ENCODE data around the gene BBS2. TPM values are rescaled to one million over a fixed set of nuclear protein-coding genes. Genes with fewer than 3 reads are reported as not detected.
A peak's percentile ranks its signal among the peaks of the same experiment; 100 is the strongest.

The BBS2 gene
- total and polyA plus RNA-seq, 2 of the 13 experiments (the other 11 are each of a cell fraction or from before 2014, with no cell fraction given) = 59.7 to 68.3 TPM

DNA sequence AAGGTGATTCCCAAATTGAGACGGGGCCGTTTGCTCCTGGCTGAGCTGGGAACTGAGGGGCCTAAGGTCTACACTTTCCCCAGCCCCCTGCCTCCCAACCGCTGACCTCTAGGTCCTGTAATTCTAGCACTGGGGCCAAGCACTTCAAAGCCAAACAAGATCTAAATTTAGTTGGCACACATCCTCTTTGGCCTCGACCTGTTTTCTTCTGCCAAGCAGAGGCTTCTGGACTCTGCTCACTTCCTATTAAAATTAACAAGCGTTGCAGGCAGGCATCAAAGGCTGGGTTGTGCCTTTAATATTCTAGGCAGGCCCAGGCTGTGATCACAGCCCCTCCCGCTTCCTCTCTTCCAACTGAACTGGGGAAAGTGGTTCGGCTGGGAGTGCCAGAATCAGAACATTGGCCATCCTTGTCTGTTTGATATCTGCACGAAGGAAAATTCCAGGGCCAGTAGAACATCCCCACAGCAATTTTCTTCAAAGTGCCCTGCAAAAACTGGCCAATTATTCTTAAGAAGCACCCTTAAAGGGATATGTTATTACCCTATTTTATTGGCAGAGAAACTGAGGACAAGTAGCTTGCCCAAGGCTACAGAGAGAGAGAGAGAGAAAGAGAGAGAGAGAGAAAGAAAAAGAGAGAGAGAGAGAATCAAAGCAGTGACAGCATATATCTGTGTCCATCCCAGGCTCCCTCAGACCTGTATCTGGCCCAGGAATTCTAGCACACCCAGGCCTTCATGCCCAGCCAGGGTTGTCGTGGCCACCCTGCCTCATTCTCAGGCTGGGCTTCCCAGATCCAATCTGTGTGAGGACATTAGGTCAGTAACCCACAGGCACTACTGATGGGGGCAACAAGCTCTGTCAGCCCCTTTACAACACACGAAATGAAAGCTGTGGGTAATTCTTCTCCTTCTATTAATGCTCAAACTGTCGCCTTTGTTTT is 32.2 kb upstream of the BBS2 start (continued):
- TF ChIP-seq ZZZ3 (CRISPR knock-in tag; IDR thresholded peaks at IDR 0.05; ENCODE audit: borderline replicate concordance) (no peak; the same call in 1 of the 2 replicates), ZBTB7A (CRISPR knock-in tag; IDR thresholded peaks at IDR 0.05) (peak; percentile 86), ZNF343 (CRISPR knock-in tag; IDR thresholded peaks at IDR 0.05) (peak; percentile 51; the same call in 1 of the 2 replicates), FOXJ3 (CRISPR knock-in tag; IDR thresholded peaks at IDR 0.05; ENCODE audit: borderline replicate concordance) (peak; percentile 77; the same call in 1 of the 2 replicates), TEAD2 (CRISPR knock-in tag; IDR thresholded peaks at IDR 0.05) (no peak), FOXK1 (CRISPR knock-in tag; IDR thresholded peaks at IDR 0.05; ENCODE audit: borderline replicate concordance, low read depth) (peak; percentile 29; the same call in 1 of the 2 replicates), TGIF2 (CRISPR knock-in tag; IDR thresholded peaks at IDR 0.05) (no peak), ZNF34 (CRISPR knock-in tag; IDR thresholded peaks at IDR 0.05; ENCODE audit: borderline replicate concordance) (no peak), ZBTB8A (CRISPR knock-in tag; IDR thresholded peaks at IDR 0.05; ENCODE audit: borderline replicate concordance, low read depth) (no peak), PHF8 (CRISPR knock-in tag; IDR thresholded peaks at IDR 0.05) (no peak)
- TF ChIP-seq, protein P1, sequence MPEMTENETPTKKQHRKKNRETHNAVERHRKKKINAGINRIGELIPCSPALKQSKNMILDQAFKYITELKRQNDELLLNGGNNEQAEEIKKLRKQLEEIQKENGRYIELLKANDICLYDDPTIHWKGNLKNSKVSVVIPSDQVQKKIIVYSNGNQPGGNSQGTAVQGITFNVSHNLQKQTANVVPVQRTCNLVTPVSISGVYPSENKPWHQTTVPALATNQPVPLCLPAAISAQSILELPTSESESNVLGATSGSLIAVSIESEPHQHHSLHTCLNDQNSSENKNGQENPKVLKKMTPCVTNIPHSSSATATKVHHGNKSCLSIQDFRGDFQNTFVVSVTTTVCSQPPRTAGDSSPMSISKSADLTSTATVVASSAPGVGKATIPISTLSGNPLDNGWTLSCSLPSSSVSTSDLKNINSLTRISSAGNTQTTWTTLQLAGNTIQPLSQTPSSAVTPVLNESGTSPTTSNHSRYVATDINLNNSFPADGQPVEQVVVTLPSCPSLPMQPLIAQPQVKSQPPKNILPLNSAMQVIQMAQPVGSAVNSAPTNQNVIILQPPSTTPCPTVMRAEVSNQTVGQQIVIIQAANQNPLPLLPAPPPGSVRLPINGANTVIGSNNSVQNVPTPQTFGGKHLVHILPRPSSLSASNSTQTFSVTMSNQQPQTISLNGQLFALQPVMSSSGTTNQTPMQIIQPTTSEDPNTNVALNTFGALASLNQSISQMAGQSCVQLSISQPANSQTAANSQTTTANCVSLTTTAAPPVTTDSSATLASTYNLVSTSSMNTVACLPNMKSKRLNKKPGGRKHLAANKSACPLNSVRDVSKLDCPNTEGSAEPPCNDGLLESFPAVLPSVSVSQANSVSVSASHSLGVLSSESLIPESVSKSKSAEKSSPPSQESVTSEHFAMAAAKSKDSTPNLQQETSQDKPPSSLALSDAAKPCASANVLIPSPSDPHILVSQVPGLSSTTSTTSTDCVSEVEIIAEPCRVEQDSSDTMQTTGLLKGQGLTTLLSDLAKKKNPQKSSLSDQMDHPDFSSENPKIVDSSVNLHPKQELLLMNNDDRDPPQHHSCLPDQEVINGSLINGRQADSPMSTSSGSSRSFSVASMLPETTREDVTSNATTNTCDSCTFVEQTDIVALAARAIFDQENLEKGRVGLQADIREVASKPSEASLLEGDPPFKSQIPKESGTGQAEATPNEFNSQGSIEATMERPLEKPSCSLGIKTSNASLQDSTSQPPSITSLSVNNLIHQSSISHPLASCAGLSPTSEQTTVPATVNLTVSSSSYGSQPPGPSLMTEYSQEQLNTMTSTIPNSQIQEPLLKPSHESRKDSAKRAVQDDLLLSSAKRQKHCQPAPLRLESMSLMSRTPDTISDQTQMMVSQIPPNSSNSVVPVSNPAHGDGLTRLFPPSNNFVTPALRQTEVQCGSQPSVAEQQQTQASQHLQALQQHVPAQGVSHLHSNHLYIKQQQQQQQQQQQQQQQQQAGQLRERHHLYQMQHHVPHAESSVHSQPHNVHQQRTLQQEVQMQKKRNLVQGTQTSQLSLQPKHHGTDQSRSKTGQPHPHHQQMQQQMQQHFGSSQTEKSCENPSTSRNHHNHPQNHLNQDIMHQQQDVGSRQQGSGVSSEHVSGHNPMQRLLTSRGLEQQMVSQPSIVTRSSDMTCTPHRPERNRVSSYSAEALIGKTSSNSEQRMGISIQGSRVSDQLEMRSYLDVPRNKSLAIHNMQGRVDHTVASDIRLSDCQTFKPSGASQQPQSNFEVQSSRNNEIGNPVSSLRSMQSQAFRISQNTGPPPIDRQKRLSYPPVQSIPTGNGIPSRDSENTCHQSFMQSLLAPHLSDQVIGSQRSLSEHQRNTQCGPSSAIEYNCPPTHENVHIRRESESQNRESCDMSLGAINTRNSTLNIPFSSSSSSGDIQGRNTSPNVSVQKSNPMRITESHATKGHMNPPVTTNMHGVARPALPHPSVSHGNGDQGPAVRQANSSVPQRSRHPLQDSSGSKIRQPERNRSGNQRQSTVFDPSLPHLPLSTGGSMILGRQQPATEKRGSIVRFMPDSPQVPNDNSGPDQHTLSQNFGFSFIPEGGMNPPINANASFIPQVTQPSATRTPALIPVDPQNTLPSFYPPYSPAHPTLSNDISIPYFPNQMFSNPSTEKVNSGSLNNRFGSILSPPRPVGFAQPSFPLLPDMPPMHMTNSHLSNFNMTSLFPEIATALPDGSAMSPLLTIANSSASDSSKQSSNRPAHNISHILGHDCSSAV (CRISPR knock-in tag; IDR thresholded peaks at IDR 0.05; ENCODE audit: borderline replicate concordance) = peak; percentile 67; the same call in 1 of the 2 replicates
- TF ChIP-seq, protein P2, sequence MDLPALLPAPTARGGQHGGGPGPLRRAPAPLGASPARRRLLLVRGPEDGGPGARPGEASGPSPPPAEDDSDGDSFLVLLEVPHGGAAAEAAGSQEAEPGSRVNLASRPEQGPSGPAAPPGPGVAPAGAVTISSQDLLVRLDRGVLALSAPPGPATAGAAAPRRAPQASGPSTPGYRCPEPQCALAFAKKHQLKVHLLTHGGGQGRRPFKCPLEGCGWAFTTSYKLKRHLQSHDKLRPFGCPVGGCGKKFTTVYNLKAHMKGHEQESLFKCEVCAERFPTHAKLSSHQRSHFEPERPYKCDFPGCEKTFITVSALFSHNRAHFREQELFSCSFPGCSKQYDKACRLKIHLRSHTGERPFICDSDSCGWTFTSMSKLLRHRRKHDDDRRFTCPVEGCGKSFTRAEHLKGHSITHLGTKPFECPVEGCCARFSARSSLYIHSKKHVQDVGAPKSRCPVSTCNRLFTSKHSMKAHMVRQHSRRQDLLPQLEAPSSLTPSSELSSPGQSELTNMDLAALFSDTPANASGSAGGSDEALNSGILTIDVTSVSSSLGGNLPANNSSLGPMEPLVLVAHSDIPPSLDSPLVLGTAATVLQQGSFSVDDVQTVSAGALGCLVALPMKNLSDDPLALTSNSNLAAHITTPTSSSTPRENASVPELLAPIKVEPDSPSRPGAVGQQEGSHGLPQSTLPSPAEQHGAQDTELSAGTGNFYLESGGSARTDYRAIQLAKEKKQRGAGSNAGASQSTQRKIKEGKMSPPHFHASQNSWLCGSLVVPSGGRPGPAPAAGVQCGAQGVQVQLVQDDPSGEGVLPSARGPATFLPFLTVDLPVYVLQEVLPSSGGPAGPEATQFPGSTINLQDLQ (CRISPR knock-in tag; IDR thresholded peaks at IDR 0.05) = no peak
- TF ChIP-seq, protein P3, sequence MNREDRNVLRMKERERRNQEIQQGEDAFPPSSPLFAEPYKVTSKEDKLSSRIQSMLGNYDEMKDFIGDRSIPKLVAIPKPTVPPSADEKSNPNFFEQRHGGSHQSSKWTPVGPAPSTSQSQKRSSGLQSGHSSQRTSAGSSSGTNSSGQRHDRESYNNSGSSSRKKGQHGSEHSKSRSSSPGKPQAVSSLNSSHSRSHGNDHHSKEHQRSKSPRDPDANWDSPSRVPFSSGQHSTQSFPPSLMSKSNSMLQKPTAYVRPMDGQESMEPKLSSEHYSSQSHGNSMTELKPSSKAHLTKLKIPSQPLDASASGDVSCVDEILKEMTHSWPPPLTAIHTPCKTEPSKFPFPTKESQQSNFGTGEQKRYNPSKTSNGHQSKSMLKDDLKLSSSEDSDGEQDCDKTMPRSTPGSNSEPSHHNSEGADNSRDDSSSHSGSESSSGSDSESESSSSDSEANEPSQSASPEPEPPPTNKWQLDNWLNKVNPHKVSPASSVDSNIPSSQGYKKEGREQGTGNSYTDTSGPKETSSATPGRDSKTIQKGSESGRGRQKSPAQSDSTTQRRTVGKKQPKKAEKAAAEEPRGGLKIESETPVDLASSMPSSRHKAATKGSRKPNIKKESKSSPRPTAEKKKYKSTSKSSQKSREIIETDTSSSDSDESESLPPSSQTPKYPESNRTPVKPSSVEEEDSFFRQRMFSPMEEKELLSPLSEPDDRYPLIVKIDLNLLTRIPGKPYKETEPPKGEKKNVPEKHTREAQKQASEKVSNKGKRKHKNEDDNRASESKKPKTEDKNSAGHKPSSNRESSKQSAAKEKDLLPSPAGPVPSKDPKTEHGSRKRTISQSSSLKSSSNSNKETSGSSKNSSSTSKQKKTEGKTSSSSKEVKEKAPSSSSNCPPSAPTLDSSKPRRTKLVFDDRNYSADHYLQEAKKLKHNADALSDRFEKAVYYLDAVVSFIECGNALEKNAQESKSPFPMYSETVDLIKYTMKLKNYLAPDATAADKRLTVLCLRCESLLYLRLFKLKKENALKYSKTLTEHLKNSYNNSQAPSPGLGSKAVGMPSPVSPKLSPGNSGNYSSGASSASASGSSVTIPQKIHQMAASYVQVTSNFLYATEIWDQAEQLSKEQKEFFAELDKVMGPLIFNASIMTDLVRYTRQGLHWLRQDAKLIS (CRISPR knock-in tag; IDR thresholded peaks at IDR 0.05) = no peak

Data from HepG2 (cell line).